RPMI7951 (cell line): ENCODE data around the gene TFEB. TPM values are rescaled to one million over a fixed set of nuclear protein-coding genes. Genes with fewer than 3 reads are reported as not detected.

Source experiments
- DNase-seq: peaks from one replicate; pipeline ENCODE4 v3.0.0-alpha.2; 2012; ENCODE audit warnings: low read depth
- total RNA-seq: library from RNA; depleted of rRNA; stranded (reverse); fragments of >200 nt; shearing (Covaris generic); gene quantifications from 2 replicates; pipeline ENCODE4 v1.2.3, GENCODE V29; 2014

Gene TFEB
- total RNA-seq, 1 experiment from 2014 or later = 11.8 TPM

DNA sequence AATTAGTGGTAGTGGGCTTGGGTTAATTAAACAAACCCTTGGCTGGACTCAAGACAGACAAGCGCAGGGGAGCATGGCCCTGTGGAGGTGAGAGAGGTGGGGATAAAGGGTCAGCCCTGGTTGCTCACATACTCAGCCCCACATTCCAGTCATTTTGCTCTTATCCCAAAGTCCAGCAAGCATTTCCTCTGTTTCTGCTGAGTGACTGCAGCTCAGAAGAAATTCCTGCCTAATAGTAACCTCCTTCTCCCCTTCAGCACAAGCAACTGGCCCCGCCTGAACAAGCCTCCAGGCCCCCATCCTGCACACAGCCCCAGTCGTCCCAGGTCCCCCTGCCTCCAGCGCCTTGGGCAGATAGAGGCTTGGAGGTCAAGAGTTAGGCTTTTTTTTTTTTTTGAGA is 3.6 kb upstream of the TFEB start:
- no peak for DNase-seq

- no peak for DNase-seq
Observed at GRCh38 chr6:41737591-41738130, 2.3 kb upstream of the TFEB start.

- no peak for DNase-seq
Observed at GRCh38 chr6:41736800-41737555, 1.6 kb upstream of the TFEB start.

- DNase-seq = peak; percentile 31
Observed at GRCh38 chr6:41736186-41736733, 852 bp upstream of the TFEB start.

- DNase-seq = peak; percentile 83
Observed at GRCh38 chr6:41734666-41735426, 562 bp downstream of the TFEB start.

DNA sequence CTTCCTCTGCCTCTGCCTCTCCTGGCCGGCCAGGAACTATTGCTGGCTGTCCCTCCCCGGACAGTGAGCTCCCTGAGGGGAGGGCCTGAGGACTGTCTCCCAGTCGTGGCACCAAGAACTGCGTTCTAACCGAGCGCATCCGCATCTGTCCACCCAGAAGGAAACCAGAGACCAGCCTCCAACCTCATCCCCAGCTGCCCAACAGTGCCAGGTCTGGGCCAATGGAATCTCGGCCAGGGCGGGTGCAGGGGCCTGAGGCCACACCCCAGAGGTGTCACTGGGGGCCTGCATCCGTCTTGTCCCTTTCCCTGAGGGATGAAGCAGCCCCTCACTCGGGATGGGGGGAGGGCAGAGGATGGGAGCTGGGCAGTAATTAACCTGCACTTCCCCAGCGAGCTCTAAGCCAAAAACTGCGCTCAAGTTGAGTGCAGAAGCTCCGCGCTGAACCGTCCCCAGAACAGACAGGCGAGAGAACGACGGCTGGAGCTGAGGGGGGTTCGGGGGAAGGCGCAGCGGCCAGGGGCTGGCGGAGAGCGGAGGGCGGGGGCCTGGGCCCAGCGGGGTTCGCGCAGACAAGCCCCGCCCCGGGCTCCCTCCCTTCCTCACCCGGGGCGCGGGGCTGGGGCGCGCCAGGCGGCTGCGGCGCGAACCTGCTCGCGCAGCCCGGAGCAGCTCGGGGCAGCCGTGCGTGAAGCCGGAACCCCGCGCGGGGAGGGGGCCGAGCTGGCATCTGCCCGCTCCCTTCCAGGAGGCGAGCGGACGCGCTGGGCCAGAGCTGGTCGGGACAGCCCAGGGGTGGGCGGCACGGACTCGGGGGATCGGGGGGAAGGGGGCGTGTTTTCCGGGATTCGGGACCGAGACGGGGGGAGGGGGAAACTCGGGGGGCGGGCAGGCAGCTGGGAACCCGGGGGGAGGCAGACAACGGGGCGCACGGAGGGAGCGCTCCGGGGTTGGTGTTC is 1.4 kb downstream of the TFEB start:
- peak; percentile 87 for DNase-seq

- no peak for DNase-seq
Observed at GRCh38 chr6:41733360-41733706, 2.1 kb downstream of the TFEB start.

- peak; percentile 44 for DNase-seq
Observed at GRCh38 chr6:41732591-41733359, 2.6 kb downstream of the TFEB start.

GRCh38 chr6:41732149-41732548 is 3.3 kb downstream of the TFEB start:
- no peak for DNase-seq

- no peak for DNase-seq
Observed at GRCh38 chr6:41731561-41732086, 3.8 kb downstream of the TFEB start.

DNA sequence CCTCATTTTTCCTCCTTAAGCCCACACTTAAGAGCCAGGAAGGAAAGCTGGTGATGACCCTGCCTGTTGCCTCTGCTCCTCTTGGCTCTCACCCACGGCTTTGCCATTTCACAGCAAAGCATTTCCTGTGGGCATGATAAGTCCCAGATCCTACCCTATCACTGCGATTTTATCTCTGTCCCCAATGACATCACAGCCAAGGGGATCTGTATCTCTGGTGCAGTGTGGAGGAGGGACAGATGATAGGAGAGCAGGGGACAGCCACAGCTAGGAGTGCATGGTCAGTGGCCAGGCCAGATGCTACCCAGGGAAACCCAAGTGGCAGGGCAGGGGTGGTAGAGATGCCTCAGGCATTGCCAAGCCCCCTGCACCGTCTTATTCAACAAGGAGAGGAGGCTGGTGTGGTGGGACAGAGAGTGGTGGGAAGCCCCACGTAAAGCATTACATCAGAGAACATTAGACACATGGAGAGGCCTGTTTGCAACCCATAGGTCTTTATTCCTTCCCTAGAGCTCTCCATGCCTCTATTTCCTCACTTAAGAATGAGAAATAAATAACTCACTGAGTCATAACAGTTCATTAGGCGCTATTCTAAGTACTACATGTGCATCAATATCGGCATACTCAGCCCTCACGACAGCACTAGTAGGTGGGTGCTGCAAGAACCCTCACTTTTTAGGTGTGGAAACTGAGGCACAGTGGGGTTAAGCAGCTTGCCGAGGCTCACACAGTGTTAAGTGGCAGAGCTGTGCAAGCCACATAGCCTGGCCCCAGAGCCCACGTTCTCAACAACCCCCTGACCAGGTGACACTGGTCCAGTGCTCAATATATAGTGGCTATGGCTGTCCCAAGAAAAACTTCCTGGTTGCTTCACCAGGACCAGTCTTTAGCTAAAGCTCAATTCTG is 4.6 kb downstream of the TFEB start:
- peak; percentile 83 for DNase-seq

GRCh38 chr6:41729624-41730023 is 5.8 kb downstream of the TFEB start:
- DNase-seq = no peak

GRCh38 chr6:41728954-41729353 is 6.5 kb downstream of the TFEB start:
- no peak for DNase-seq

DNA sequence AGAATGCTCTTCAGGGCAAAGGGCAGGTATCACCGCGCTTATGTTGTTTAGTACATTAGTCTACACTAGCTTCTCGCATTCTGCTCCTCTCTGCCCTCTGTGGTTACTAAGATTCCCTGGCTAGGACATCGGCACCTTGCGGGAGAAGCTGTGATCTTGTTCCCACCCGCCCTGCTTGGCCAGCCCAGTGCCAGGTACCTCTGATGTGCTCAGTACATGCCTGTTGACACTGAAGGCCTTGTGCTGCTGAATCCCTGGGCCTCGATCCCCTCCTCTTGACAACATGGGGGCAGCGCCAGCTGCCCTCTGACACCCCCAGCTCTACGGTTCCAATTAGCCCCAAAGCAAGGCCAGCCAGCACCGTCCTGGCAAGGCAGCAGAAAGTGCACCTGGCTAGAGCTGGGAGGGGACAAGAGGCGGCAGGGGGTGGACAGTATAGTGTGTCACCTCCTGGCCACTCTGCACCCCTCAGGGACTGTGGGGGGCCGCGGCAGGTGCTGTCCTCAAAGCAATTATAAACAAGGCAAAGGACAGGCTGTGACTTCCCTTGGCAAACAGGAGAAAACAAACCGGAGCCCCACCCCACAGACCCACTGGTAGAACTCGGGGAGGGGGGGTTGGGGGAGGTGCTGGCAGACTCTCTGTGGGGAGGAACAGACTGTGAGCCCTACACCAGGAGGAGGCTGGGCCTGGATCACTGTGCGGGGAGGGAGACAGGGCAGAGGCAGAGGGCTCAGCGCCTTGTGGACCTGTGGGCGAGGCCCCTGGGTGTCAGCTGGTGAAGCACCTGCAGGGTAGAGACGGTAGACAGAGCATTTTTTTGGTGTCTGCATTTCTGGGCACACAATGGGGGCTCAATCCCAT is 7.1 kb downstream of the TFEB start:
- no peak for DNase-seq

DNA sequence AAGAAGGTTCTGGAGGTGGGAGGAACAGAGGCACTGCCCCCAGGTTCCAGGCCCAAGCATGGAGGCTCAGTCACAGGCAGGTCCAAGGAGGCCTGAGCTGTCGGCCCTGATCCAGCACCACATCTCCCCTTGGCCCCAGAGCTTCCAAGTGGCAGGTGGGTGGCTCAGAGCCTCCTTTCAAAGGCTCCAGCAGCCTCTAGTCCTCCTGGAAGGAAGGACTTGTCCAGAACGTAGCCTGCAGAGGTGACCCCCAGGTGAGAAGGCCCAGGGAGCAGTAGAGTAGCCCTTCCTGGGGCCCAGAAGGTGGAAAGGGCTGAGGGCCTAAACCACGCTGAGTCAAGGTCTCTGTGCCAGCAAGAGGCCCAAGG is 7.7 kb downstream of the TFEB start:
- DNase-seq = no peak

DNA sequence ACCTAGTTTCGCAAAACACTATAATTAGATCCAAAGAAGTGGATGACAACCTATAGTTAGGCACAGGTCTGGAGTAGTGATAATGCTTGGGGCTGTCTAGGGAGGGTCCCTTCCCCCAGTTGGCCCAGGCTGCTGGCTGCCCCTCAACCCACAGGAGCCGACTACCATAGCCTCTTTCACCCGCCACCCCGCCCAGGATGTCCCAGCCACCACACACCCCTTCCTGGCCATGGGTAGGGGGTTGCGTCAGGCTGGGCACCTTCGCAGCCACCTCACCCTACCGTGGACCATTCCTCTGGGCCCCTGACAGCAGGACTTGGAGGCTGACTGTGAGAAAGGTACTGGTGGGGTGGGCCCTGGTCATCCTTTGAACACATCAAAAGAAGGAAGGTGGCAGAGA is 8.5 kb downstream of the TFEB start:
- no peak for DNase-seq

DNA sequence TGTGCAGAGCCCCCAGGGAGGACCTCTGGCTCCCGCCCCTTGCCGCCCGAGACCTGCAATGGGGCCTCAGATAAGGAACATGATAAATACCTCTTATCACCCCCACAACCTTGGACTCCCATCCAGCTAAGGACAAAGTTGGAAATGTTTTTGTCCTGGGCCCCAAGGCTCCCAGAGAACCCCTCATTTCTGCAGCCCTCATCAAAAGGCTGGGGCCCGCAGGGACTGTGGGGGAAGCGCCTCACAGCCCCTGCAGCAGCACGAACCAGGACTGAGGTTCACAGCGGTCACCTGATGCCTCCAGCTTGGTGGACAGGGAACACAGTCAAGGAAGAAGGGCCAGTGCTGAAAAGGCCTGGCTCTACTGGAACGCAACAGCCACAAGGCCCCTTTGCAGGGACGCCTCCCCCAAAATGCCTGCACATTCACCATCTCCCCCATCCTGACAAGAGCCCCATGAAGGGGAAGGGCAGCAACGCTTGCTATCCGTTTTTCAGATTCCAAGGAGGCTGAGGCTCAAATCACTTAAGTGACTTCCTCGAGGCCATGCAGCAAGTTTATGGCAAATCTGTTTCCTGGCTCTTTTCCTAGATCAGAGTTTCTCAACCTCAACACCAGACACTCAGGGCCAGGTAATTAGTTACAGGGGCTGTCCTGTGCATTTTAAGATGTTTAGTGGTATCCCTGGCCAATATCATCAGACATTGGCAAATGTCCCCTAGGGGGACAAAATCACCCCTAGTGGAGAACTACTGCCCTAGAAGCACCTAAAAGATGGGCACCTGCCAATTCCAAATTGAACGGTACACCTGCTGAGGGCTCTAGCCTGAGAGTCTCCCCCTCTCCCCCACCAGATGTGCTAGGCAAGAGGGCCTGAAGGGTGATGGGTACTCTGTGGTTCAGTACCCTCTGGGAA is 10.6 kb downstream of the TFEB start:
- DNase-seq = no peak

DNA sequence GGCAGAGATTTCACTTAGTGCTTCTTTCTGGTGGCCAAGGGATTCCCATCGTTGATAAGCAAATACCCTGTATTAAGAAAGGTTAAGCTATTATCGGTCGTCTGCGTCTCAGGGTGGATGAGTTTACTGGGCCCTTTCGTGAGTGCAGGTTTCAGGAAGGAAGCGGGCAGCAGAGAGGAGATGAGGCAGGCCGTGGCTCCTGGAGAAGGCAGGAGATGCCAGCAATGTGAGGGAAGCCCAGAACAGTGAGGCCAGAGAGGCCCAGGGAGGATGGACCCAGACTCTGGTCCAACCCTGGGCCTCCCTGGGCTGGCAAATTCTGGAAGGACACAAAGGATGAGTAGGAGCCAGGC is 11.2 kb downstream of the TFEB start:
- DNase-seq = no peak
